AG10803 (cell line): ENCODE data around the gene PNP.
A peak's percentile ranks its signal among the peaks of the same experiment; 100 is the strongest.

Experiments used
- DNase-seq: peaks from one replicate; pipeline ENCODE4 v3.0.0; 2010; ENCODE audit warnings: low read depth
- H3K4me3 ChIP-seq: 2 replicates; pipeline ENCODE4 v1.5.1; 2011; ENCODE audit warnings: mild to moderate bottlenecking, low read length, control low read depth
- TF ChIP-seq, protein P1 (sequence below): conservative IDR thresholded peaks from 2 replicates; pipeline ENCODE4 v1.5.1; 2011; ENCODE audit warnings: mild to moderate bottlenecking, low read length, control low read depth, inconsistent platforms

The PNP gene

DNA sequence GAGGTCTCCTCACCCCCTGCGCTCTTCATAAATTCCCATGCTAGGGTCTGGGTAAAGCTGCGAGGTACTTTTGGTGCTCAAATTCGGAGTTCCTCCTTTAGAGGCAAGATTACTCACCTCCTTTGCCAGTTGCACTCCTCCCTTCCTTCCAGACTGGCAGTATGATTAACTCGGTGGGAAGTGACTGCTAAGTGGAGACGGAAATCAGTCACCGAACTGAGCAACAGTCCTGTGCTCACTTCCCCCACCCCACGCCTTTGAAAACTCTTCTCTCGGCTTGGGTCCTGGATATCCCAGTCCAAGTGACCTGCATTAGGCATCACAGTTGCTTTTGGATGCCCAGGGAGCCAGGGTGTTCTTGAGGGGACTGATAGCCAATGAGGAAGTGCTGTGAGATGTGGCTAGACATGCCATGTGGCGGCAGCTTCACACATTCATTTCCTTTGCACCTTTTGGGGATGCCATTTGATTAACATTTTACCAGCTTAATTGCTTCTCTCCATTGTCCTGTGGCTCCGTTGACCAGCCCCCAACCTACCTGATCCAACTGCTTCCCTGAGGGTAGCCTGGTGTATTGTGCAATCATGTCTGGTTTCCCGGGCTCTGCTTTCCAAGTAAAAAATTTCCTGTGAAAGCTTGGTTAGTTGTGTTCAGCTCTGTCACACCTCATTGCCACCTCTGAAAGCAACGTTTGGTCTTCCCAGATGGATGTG, 840 bp downstream of the PNP start:
- DNase-seq, result peak; percentile 45
- peak overlapping the region; percentile 93 for H3K4me3 ChIP-seq
- TF ChIP-seq, protein P1, sequence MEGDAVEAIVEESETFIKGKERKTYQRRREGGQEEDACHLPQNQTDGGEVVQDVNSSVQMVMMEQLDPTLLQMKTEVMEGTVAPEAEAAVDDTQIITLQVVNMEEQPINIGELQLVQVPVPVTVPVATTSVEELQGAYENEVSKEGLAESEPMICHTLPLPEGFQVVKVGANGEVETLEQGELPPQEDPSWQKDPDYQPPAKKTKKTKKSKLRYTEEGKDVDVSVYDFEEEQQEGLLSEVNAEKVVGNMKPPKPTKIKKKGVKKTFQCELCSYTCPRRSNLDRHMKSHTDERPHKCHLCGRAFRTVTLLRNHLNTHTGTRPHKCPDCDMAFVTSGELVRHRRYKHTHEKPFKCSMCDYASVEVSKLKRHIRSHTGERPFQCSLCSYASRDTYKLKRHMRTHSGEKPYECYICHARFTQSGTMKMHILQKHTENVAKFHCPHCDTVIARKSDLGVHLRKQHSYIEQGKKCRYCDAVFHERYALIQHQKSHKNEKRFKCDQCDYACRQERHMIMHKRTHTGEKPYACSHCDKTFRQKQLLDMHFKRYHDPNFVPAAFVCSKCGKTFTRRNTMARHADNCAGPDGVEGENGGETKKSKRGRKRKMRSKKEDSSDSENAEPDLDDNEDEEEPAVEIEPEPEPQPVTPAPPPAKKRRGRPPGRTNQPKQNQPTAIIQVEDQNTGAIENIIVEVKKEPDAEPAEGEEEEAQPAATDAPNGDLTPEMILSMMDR, result no peak

DNA sequence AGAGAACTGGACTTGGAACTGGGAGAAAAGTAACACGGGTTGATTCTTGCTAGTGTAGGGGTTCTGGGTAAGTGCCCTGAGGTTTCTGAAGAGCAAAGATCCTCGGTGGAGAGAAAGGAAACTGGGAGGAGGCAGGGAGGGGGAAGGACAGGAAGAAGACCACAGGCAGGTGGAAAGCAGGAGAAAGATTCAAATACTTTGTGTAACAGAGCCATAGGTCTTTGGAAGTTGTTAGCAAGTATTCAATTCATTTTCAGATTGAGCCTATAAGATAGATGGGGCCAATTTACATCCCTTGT, 1.3 kb downstream of the PNP start:
- no peak for DNase-seq
- TF ChIP-seq, protein P1, result no peak
- peak overlapping the region; percentile 93 for H3K4me3 ChIP-seq

DNA sequence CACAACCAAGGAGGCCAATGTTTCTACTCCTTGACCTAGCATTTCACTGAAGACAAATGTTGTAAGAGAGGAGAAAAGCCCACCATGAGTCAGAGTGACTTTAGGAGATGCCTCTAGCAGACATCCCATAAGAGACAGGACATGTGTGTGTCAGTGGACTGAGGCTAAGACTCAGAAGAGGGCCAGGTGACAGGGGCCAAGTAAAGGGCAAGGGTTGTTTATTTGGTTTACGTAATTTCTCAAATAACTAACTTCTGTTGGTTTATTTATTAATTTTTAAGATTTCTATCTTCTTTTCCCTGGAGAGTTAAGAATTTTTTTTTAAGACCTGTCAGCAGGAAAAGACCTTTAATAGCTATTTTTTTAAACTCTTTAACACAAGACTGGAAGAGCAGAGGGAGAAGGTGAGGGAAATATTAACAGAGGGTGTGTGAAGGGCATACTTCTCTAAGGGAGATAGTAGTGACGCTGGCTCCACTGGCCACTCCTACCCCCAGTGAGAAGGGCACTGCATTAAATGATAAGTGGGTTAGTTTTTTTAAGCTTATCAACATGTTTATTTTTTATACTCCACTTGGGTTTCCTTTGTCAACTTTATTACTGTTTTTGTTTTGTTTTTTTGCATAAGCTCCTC, 3.4 kb downstream of the PNP start:
- H3K4me3 ChIP-seq, result no peak overlapping the region
- DNase-seq, result no peak
- TF ChIP-seq, protein P1, result no peak

DNA sequence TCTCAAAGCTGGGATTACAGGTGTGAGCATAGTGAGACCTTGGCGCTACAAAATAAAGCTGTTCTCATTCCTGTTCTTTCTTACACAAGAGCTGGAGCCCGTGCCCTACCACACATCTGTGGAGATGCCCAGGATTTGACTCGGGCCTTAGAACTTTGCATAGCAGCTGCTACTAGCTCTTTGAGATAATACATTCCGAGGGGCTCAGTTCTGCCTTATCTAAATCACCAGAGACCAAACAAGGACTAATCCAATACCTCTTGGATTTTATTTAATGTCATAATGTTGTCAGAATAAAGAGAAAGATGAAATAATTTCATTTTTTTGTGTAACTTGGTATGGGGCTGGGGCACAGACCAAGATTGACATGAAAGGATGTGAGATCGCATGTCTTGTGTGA, 7.6 kb downstream of the PNP start:
- DNase-seq, result no peak
- no peak overlapping the region for H3K4me3 ChIP-seq
- TF ChIP-seq, protein P1, result no peak

DNA sequence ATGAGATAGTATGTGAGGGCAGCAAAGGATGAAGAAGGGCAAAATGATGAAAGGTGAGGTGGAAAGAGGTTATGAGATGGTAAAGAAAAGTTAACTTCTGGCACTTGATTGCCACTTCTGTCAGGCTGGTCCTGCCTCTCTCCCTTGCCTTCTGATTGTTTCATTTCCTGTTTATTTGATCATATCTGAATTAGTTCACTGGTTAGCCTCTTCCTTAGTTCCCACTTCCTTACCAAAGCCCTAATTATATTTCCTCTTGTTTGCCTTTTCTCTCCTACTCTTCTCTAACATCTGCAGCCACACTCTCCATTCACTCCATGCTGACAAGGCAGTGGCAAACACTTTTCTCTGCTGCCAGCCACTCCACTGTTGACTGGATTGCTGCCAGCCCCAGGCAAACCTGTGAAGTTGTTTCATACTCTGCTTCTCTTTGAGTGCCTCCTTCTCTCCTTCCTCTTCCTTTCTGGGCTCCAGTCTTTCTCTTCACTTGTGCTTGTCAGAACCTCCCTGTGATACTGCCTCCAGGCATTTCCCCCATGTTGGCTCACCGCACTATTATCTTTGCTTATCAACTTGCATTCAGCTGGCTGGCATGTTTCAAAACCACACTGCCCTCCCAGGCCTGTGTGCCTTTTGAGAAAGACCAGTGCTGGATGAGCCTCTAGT, 8.1 kb downstream of the PNP start:
- TF ChIP-seq, protein P1, result no peak
- no peak overlapping the region for H3K4me3 ChIP-seq
- DNase-seq, result no peak

DNA sequence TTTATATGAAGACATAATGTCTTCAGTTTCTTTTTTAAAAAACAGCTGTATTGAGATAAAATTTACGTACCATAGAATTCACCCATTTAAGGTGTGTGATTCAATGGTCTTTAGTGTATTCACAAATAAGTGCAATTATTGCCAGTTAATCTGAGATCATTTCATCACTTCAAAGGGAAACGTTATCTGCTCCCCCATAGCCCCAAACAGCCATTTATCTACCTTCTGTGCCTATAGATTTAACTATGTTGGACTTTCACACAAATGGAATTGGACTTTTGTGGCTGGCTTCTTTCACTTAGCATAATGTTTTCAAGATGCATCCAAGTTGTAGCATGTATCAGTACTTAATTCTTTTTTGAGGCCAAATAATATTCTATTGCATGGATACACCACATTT, 9.7 kb downstream of the PNP start:
- TF ChIP-seq, protein P1, result no peak
- DNase-seq, result no peak
- no peak overlapping the region for H3K4me3 ChIP-seq

DNA sequence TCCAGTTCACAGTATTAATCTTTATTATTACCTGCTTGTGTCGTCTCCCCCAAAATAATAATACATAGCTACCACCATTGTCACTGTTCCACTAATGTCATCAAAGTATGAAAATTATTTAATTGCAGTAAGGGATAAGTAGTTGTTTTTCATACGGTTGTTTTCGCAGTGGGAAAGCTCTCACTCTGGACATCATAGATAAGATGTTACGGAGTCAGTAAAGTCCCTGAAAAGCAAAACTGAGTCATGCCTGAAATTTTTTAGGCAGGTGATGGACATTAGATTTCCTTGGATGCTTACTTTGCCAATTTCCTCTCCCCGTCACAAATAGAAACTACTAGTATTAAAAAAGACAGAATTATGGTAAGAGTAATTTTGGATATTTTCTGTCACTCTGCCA, 13.2 kb downstream of the PNP start:
- no peak for DNase-seq

More for the DNA sequence above, 13.2 kb downstream of the PNP start:
- no peak overlapping the region for H3K4me3 ChIP-seq
- TF ChIP-seq, protein P1, result no peak
